Stomach (tissue), 9 donors: ENCODE data around the gene AKT1. TPM values are rescaled to one million over a fixed set of nuclear protein-coding genes. Genes with fewer than 3 reads are reported as not detected.

ENCODE experiments used
- DNase-seq, 2 donors: peaks; one replicate each; pipeline versions ENCODE4 v3.0.0 to v3.0.0-alpha.2; 2013 to 2019
- H3K27ac ChIP-seq, 5 donors: fragments of 200-600 bp in 4 of 5; sonication (generic) in 4 of 5; one replicate each; pipeline ENCODE4 v1.5.1; 2013 to 2019; ENCODE audit warnings: mild to moderate bottlenecking in 1 of 5, moderate library complexity in 1 of 5
- H3K27me3 ChIP-seq, 3 donors: fragments of 200-600 bp; sonication (generic); one replicate each; pipeline ENCODE4 v1.5.1; 2017 to 2019; ENCODE audit warnings: mixed run types in 1 of 3
- H3K36me3 ChIP-seq, 4 donors: fragments of 200-600 bp; sonication (generic); 1 replicate in 3 of 4; 2 replicates in 1 of 4; pipeline ENCODE4 v1.5.1; 2016 to 2019
- H3K4me1 ChIP-seq, 4 donors: fragments of 200-600 bp; sonication (generic); one replicate each; pipeline ENCODE4 v1.5.1; 2016 to 2019
- H3K4me3 ChIP-seq, 4 donors: fragments of 200-600 bp; sonication (generic) in 3 of 4; one replicate each; pipeline ENCODE4 v1.5.1; 2016 to 2019; ENCODE audit warnings: mild to moderate bottlenecking in 1 of 4
- H3K9me3 ChIP-seq, 4 donors: fragments of 200-600 bp; sonication (generic); one replicate each; pipeline ENCODE4 v1.5.1; 2016 to 2019
- EP300 ChIP-seq: sonication (generic); formaldehyde crosslinking; IDR thresholded peaks from one replicate; pipeline ENCODE4 v1.6.1; 2017; ENCODE audit warnings: antibody characterized with exemption
- POLR2A ChIP-seq, 4 donors: fragments of 450-650 bp; IDR thresholded peaks; one replicate each; pipeline ENCODE4 v1.6.1; 2016; ENCODE audit warnings: antibody characterized with exemption in 4 of 4, control low read depth in 2 of 4, mild to moderate bottlenecking in 1 of 4, moderate library complexity in 1 of 4
- POLR2AphosphoS5 ChIP-seq, 3 donors: sonication (generic); formaldehyde crosslinking; IDR thresholded peaks; one replicate each; pipeline ENCODE4 v1.6.1; 2016; ENCODE audit warnings: antibody characterized with exemption in 3 of 3
- WGBS, 5 donors: extraction: QIAGEN DNeasy Blood & Tissue Kit in 3 of 5; methylation state at CpG; one replicate each; pipeline versions ENCODE4 v1.1.5 to v1.1.7; 2013 to 2018; 5-methylcytosine and 5-hydroxymethylcytosine counted together
- intact Hi-C: fragments of 100-400 bp; cut with DNase I; formaldehyde crosslinking; loops from one replicate; pipeline ENCODE4 v1.15.1; 2023; ENCODE audit warnings: low total_unique reads
- polyA plus RNA-seq, 3 donors: library from polyadenylated mRNA; stranded (reverse); fragments of 200-250 nt; gene quantifications; one replicate each; pipeline ENCODE4 v1.2.3, GENCODE V29; 2013
- total RNA-seq, 5 donors: library from RNA; depleted of rRNA; stranded (reverse); fragments of >200 nt; gene quantifications; one replicate each; pipeline versions ENCODE4 v1.1.0 to v1.2.3, GENCODE V29; 2014 to 2016
- TF ChIP-seq, protein P1 (sequence below), 7 experiments: fragments of 450-650 bp in 4 of 7; fragments of 200-600 bp in 3 of 7; sonication (generic) in 3 of 7; IDR thresholded peaks; one replicate each; pipeline ENCODE4 v1.5.1; 2016 to 2019; ENCODE audit warnings: antibody characterized with exemption in 7 of 7, control low read depth in 2 of 7, mild to moderate bottlenecking in 1 of 7
- donor health status: healthy with polysubstance abuse.
- donor health status: Bipolar disorder and iron deficiency.
- donor health status: healthy.

Gene AKT1
- total and polyA plus RNA-seq, 8 donors: 85.2 to 292 (median 113) TPM

DNA sequence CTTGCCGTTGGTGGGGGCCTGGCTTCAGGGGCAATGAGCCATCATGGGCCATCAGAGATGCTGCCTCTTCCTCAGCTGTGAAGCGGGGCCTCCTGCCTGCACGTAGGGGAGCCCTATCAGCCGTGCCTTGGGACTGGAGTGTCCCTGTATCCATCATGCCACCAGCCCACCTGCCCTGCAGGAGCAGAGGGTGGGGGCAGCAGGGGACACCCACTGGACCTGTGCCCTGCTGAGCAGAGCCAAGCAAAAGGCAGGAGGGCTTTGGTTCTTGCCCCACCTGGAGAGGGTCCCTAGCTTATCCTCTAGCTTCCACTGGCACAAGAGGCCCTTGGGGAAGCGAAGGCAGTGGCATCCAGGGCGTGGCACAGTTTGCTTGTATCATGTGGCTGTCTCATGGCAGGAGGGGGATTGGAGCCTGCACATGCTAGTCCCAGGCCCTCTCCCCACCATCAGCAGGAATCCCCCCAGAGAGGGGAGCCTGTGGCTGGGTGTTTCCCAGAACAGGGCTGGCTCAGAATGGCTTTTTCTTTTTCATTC is 61.4 kb downstream of the AKT1 start:
- H3K4me3 ChIP-seq: no peak overlapping the region
- H3K27me3 ChIP-seq: no peaks in the 10 kb centered on the region
- H3K27ac ChIP-seq: no peak overlapping the region
- H3K9me3 ChIP-seq: no peaks in the 10 kb centered on the region
- intact Hi-C loops: no loop called here
- TF ChIP-seq POLR2A (IDR thresholded peaks at IDR 0.05) (no peak), POLR2AphosphoS5 (IDR thresholded peaks at IDR 0.05) (no peak), EP300 (no peak)
- TF ChIP-seq, protein P1, sequence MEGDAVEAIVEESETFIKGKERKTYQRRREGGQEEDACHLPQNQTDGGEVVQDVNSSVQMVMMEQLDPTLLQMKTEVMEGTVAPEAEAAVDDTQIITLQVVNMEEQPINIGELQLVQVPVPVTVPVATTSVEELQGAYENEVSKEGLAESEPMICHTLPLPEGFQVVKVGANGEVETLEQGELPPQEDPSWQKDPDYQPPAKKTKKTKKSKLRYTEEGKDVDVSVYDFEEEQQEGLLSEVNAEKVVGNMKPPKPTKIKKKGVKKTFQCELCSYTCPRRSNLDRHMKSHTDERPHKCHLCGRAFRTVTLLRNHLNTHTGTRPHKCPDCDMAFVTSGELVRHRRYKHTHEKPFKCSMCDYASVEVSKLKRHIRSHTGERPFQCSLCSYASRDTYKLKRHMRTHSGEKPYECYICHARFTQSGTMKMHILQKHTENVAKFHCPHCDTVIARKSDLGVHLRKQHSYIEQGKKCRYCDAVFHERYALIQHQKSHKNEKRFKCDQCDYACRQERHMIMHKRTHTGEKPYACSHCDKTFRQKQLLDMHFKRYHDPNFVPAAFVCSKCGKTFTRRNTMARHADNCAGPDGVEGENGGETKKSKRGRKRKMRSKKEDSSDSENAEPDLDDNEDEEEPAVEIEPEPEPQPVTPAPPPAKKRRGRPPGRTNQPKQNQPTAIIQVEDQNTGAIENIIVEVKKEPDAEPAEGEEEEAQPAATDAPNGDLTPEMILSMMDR (IDR thresholded peaks at IDR 0.05): no peak
- DNase-seq: no peak
- peaks cover 0 to 3% (median 0%) of the 10 kb centered on the region in 4 donors for H3K36me3 ChIP-seq
- peaks cover 39 to 62% (median 46%) of the 10 kb centered on the region in 4 donors for H3K4me1 ChIP-seq
- 88 to 98% (median 96%) methylated on average over 2 to 6 of the region's 6 CpGs for WGBS, 5 donors

DNA sequence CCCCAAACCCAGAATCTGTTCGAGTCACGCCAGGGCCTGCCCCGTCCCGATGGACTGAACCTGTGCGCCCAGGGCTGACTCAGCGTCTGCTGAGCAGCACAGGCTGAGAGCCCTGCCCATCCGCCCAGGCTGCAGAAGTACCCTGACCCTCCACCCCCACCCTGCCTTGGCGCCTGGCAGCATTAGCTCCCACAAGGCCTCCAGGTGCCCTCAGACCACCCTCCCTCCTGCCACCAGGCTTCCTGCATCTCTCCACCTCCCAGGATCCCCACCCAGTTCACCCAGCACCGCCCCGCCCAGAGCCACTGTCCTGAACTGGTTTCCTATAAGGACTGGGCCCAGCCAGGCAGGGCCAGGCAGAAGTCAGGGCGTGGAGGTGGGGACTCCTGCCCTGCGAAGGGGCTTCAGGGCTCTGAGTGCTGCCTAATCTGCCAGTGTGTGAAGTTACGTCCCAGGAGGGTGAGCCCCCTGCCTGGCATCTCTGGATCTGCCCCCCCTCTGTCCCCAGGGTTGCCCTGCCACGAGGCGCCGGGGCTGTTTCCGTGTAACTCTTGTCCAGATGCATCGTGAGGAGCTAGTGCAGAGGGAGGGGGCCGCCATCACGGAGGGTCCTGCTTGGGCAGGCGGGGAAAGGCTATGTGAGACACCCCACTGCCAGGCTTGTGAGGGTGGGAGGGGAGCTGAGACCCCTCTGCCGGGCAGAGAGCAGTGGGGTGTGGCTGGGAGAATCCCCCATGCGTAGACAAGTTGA is 62.4 kb downstream of the AKT1 start:
- H3K27ac ChIP-seq: peak overlapping the region; percentile 40 to 78 (median 68)
- no peaks in the 10 kb centered on the region for H3K9me3 ChIP-seq
- no peaks in the 10 kb centered on the region for H3K27me3 ChIP-seq
- DNase-seq: peak; percentile 46 to 60
- TF ChIP-seq POLR2A (IDR thresholded peaks at IDR 0.05) (no peak), EP300 (no peak), POLR2AphosphoS5 (IDR thresholded peaks at IDR 0.05) (no peak)
- TF ChIP-seq, protein P1 (IDR thresholded peaks at IDR 0.05): no peak
- H3K4me3 ChIP-seq: no peak overlapping the region
- H3K36me3 ChIP-seq: no peaks in the 10 kb centered on the region
- intact Hi-C loops: no loop called here
- peaks cover 39 to 62% (median 46%) of the 10 kb centered on the region in 4 donors for H3K4me1 ChIP-seq
- WGBS, 5 donors: 63 to 87% (median 70%) methylated on average over 6 to 23 of the region's 23 CpGs

DNA sequence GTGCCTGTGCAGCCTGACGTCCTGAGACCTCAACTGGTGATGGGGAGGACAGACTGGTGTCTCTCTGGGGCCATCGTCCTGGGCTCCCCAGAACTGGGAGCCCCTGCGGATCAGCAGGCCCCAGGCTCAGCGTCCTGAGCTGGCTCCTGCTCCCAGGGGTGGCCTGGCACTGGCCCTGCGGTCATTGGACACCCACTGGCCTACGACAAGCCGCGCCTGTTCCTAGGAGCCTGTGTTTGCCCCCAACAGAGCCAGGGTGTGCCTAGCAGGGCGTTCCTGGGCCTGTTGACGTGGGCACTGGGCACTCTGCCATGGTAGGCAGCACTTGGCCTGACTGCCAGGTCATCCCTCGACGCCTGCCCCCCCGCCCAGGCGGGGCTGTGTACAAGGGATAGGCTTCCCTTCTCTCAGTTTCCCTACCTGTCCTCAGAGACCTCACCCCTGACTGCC is 63.2 kb downstream of the AKT1 start:
- H3K9me3 ChIP-seq: no peaks in the 10 kb centered on the region
- DNase-seq: peak; percentile 82 to 93
- WGBS, 5 donors: 25 to 61% (median 38%) methylated on average over 10 to 14 of the region's 14 CpGs
- H3K36me3 ChIP-seq: no peaks in the 10 kb centered on the region
- H3K27ac ChIP-seq: peak overlapping the region; percentile 40 to 78 (median 68)
- no peaks in the 10 kb centered on the region for H3K27me3 ChIP-seq
- peaks cover 39 to 62% (median 46%) of the 10 kb centered on the region in 4 donors for H3K4me1 ChIP-seq
- intact Hi-C loops: no loop called here
- no peak overlapping the region for H3K4me3 ChIP-seq
- TF ChIP-seq POLR2A (IDR thresholded peaks at IDR 0.05) (no peak), EP300 (peak; percentile 62), POLR2AphosphoS5 (IDR thresholded peaks at IDR 0.05) (peak; percentile 23 to 64 (median 57))

DNA sequence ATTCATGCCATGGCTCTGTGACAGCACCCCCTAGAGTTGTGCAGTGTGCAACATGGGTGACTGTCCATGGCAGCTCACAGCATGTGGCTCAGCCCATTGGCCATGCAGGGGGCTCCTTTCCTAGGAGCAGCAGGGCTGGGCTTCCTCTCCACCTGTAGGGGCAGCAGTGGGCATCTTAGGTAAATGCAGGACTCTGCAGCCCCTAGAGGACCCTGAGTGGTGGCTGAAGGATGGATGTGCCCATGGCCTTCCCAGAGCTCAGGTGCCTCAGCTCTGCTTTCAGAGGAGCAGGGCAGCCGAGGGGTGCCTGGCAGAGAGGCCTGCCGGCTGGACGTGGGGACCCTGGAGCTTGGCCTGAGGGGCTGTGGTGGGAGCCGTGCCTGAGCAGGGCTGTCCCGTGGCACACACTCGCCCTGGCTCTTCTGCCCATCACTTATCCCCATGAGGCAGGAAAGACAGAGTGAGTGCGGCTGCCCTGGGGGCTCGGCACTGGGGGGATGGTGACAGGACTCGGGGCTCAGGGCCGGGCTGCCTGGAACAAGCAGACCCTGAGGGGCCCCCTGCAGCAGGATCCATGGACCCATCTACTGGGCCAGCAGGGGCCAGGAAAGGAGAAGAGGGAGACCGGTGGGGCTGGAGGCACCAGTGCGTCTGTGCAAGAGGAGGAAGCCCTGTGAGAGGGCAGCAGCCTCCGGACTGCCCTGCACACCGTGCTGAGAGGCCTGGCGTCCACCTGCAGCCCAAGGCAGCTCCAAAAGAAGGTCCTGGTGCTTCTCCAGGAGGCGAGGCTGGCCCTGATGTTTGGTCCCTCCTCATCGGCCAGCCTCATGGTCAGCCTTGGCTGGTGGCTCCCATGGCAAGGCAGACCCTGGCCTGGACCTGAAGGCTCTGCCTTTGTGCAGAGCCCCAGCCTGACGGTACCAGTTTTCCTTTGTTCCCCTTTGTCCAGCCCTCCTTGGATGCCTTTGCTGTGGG is 63.9 kb downstream of the AKT1 start:
- Histone ChIP-seq H3K4me3 (no peak overlapping the region), H3K4me1 (peaks cover 34 to 59% (median 47%) of the 10 kb centered on the region in 4 donors), H3K27me3 (no peaks in the 10 kb centered on the region), H3K27ac (peak overlapping the region; percentile 2 to 78 (median 68)), H3K9me3 (no peaks in the 10 kb centered on the region), H3K36me3 (no peaks in the 10 kb centered on the region)
- 74 to 88% (median 86%) methylated on average over 12 to 18 of the region's 18 CpGs for WGBS, 5 donors
- no peak for TF ChIP-seq POLR2AphosphoS5 (IDR thresholded peaks at IDR 0.05)
- no peak for TF ChIP-seq POLR2A (IDR thresholded peaks at IDR 0.05)
- TF ChIP-seq, protein P1 (IDR thresholded peaks at IDR 0.05): no peak
- TF ChIP-seq EP300: no peak
- intact Hi-C loops: no loop called here
- no peak for DNase-seq
